ENCODE measurements around the gene DHCR24. TPM values are rescaled to one million over a fixed set of nuclear protein-coding genes. Genes with fewer than 3 reads are reported as not detected.
A peak's percentile ranks its signal among the peaks of the same experiment; 100 is the strongest.

Gene DHCR24
- total RNA-seq, 2 donors from 2014 or later: 243 to 340 TPM

DNA sequence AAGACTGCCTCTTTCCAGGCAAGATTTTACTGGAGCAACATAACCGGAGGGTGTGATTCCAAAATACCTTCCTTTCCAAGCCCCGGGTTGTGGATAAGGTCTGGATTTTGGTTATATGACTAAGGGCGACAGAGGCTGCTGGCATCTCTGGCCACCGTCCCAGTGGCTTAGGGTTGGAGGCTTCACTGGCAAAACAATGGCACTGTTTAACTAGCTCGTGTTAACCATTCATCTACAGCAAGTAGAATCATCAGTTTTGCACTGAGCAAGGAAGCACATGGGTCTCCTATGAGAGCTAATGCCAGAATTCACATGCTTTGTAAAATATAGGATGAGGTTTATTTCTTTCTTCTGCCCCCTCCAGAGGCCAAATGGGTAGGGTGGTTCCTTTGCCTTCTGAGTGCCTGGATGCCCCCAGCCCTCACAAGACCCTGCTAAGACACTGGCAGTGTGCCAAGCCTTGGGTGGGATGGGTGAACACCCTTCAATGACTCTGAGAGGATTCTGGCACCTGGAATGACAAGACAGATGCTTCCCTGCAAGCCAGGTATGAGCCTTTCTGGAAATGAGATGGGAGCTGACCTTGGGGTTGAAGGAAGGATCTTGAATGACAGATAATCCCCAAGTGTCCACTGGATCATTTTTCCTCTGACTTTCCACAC is 36.8 kb downstream of the DHCR24 start:
- Histone ChIP-seq H3K9ac (ENCODE audit: extremely low read depth, low read length, poor library complexity, severe bottlenecking) (no peak overlapping the region), H3K27ac (ENCODE audit: low read depth, low read length) (no peak overlapping the region), H3K36me3 (ENCODE audit: control insufficient read depth, insufficient read depth, low read length) (peaks cover 81% of the 10 kb centered on the region), H3K4me1 (ENCODE audit: control insufficient read depth, insufficient read depth, low read length) (no peaks in the 10 kb centered on the region), H3K4me3 (ENCODE audit: low read length) (no peak overlapping the region), H3K27me3 (ENCODE audit: control insufficient read depth, insufficient read depth, low read length, poor library complexity, severe bottlenecking) (no peaks in the 10 kb centered on the region), H3K9me3 (ENCODE audit: control insufficient read depth, low read length) (no peaks in the 10 kb centered on the region)
- Mint-ChIP-seq H3K27me3 (ENCODE audit: insufficient read depth) (no peaks in the 10 kb centered on the region), H3K4me1 (no peaks in the 10 kb centered on the region), H3K36me3 (ENCODE audit: low read depth) (peaks cover 70% of the 10 kb centered on the region), H3K4me3 (no peak overlapping the region), H3K9me3 (no peaks in the 10 kb centered on the region), H3K27ac (no peak overlapping the region)
- DNase-seq: no peak
- 96 to 100% methylated on average over 3 to 5 of the region's 5 CpGs for WGBS, 2 experiments (ENCODE audit: insufficient coverage in 1 of 2, insufficient read length in 1 of 2)
- no peak for TF ChIP-seq CTCF (conservative IDR thresholded peaks at IDR 0.05)

DNA sequence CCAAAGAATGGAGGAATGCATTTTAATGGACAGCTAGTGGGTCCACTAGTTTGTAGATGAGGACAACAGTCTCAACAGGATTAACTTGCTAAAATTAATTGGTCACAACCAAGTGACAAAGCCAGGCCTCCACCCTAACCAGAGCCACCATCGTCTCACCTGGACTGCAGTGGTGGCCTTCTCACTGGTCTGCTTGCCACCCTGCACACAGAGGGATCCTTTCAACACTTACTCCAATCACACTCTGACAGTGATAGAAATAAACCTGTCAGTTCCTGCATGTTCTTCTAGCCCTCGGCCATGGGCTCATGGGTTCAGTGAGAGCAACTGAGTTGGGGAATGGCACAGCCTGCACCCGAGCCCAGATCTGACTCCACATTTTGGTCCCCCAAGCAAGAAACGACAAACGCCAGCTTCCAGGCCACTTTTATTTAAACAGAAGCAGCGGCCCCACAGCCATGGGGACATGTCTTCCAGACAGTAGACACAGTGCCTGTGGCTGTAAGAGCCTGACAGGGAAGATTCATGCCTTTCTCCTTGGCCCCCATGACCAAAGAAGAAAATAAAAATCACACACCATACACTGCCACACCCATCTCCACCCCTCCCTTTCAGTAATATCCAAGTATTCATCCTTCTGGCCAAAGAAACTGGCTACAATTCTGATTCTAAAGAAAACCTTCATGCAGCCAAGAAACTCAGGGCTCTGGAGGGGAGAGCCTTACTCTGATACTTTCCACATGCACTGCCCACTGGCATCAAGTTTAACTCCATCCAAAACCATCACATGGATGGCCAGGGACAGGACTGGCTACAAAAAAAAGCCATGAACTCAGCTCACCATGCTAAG is 37.6 kb downstream of the DHCR24 start:
- peaks cover 69% of the 10 kb centered on the region for H3K36me3 Mint-ChIP-seq (ENCODE audit: low read depth)
- H3K4me1 Mint-ChIP-seq: no peaks in the 10 kb centered on the region
- H3K36me3 ChIP-seq (ENCODE audit: control insufficient read depth, insufficient read depth, low read length): peaks cover 76% of the 10 kb centered on the region
- H3K4me1 ChIP-seq (ENCODE audit: control insufficient read depth, insufficient read depth, low read length): no peaks in the 10 kb centered on the region
- H3K27ac Mint-ChIP-seq: no peak overlapping the region
- no peak overlapping the region for H3K4me3 Mint-ChIP-seq
- H3K27ac ChIP-seq (ENCODE audit: low read depth, low read length): no peak overlapping the region
- no peak overlapping the region for H3K9ac ChIP-seq (ENCODE audit: extremely low read depth, low read length, poor library complexity, severe bottlenecking)
- H3K9me3 Mint-ChIP-seq: no peaks in the 10 kb centered on the region
- 94 to 100% methylated on average over 6 of the region's 6 CpGs for WGBS, 2 experiments (ENCODE audit: insufficient coverage in 1 of 2, insufficient read length in 1 of 2)
- no peaks in the 10 kb centered on the region for H3K27me3 ChIP-seq (ENCODE audit: control insufficient read depth, insufficient read depth, low read length, poor library complexity, severe bottlenecking)
- no peak for TF ChIP-seq CTCF (conservative IDR thresholded peaks at IDR 0.05)
- DNase-seq: peak; percentile 37
- no peaks in the 10 kb centered on the region for H3K27me3 Mint-ChIP-seq (ENCODE audit: insufficient read depth)
- no peaks in the 10 kb centered on the region for H3K9me3 ChIP-seq (ENCODE audit: control insufficient read depth, low read length)
- no peak overlapping the region for H3K4me3 ChIP-seq (ENCODE audit: low read length)

- no peaks in the 10 kb centered on the region for H3K27me3 ChIP-seq (ENCODE audit: control insufficient read depth, insufficient read depth, low read length, poor library complexity, severe bottlenecking)
- no peak overlapping the region for H3K4me3 Mint-ChIP-seq
- H3K9me3 Mint-ChIP-seq: no peaks in the 10 kb centered on the region
- H3K36me3 Mint-ChIP-seq (ENCODE audit: low read depth): peaks cover 61% of the 10 kb centered on the region
- WGBS, 2 experiments (ENCODE audit: insufficient coverage in 1 of 2, insufficient read length in 1 of 2): 93 to 96% methylated on average over 5 to 7 of the region's 7 CpGs
- peak; percentile 52 for TF ChIP-seq CTCF (conservative IDR thresholded peaks at IDR 0.05)
- no peak overlapping the region for H3K27ac ChIP-seq (ENCODE audit: low read depth, low read length)
- no peaks in the 10 kb centered on the region for H3K9me3 ChIP-seq (ENCODE audit: control insufficient read depth, low read length)
- no peaks in the 10 kb centered on the region for H3K4me1 Mint-ChIP-seq
- H3K4me3 ChIP-seq (ENCODE audit: low read length): no peak overlapping the region
- H3K4me1 ChIP-seq (ENCODE audit: control insufficient read depth, insufficient read depth, low read length): no peaks in the 10 kb centered on the region
- no peaks in the 10 kb centered on the region for H3K27me3 Mint-ChIP-seq (ENCODE audit: insufficient read depth)
- H3K36me3 ChIP-seq (ENCODE audit: control insufficient read depth, insufficient read depth, low read length): peaks cover 65% of the 10 kb centered on the region
- no peak overlapping the region for H3K9ac ChIP-seq (ENCODE audit: extremely low read depth, low read length, poor library complexity, severe bottlenecking)
- DNase-seq: peak; percentile 62
- no peak overlapping the region for H3K27ac Mint-ChIP-seq
Measured at GRCh38 chr1:54848134-54848948, 38.7 kb downstream of the DHCR24 start.

Data from endodermal cell (in vitro differentiated cells).